GM18870 (cell line): ENCODE measurements around the gene ARL6IP6.

Experiments
- ATAC-seq: cut with Tn5 transposase; IDR thresholded peaks from one replicate; pipeline ENCODE4 v1.9.1; 2021; ENCODE audit warnings: moderate library complexity; ENCODE audit not compliant: unreplicated experiment

Gene ARL6IP6

DNA sequence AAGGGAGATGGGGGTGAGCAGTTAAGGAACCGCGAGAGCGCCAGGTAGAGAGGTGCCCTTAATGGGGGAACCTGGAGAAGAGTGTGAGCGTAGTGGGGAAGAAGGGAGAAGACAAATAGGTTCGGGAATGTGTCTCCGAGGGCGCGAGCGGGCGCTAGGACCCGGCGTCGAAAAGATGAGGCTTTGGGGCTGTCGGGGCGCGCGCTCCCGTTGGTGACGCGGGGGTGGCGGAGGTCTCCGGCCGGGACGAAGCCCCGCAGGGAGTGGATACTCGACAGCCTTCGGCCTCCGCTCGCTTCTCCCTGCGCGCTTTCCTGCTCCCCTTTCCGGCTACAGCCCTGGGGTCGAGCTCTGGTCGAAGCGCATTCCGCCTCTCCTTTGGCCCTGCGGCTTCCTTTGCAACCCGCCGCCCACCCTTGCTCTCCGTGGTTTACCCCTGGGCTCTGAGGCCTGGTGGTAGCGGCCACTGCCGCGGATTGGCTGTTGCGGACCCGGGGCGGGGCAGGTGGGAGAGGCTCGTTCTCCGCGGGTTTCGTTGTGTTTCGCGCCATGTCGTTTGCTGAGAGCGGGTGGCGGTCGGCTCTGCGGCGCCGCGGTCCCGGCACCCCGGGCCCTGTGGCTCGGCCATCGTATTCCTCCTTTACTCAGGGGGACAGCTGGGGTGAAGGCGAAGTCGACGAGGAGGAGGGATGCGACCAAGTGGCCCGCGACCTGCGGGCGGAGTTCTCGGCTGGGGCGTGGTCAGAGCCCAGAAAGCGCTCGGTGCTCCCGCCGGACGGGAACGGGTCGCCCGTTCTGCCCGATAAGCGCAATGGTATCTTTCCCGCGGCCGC, at the start of gene ARL6IP6:
ARL6IP6 (plus strand) TSS at position 545 of the 833 bp plus-strand sequence; CDS start at position 550, 5 bp downstream.
- ATAC-seq, result peak; percentile 64

DNA sequence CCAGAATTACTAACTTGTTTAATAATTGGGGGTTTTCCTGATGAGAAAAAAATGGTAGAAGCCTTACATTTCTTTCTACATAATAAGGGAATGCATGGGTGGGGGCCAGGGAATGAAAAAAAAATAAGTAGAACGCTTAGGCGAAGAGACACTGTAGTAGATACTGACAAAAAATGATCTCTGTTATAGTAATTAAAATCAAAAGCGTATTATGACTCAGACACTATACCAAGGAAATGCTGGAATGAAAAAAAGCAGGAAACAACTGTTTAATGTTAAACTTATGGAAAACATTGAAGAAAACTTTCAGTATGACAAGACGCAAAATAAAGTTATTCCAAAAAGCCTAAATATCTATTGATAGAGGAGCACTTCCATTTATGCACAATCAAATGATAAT, 44.1 kb upstream of the ARL6IP6 start:
- ATAC-seq, result no peak

DNA sequence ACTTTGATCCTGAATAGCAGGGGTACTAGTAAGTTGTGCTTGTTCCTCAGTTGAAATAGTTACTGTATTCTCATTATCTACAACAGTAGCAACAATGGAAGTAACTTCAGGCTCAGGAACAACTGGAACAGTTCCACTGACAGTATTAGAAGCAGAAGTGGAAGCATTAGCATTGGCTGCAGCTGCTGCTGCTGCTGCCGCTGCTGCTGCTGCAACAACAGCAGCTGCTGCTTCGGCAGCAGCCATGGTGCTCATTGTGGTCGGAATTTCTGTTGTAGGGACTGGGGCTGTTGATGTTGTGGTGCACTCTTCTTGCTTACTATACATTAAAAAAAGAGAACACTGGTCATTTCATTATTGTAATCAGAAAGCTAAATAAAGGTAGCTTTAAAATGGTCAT, 42.0 kb upstream of the ARL6IP6 start:
- ATAC-seq, result no peak

DNA sequence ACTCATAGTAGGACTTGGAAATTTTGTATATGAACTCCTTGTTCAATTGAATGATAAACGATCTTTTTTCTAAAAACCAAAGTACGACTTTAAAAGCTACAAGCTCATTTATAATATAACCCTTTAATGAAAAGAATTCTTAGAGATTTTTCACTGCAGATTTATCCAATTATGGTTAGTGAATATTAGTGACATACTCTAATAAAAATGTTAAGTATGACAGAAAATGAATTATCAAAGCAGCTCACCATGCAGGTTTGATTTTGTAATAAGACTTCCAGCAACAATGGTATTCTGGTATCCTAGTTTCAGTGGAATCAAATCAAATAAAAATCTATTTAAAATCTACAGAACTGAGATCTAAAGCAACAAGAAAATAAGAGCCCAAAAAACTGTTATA, 39.6 kb upstream of the ARL6IP6 start:
- ATAC-seq, result no peak

DNA sequence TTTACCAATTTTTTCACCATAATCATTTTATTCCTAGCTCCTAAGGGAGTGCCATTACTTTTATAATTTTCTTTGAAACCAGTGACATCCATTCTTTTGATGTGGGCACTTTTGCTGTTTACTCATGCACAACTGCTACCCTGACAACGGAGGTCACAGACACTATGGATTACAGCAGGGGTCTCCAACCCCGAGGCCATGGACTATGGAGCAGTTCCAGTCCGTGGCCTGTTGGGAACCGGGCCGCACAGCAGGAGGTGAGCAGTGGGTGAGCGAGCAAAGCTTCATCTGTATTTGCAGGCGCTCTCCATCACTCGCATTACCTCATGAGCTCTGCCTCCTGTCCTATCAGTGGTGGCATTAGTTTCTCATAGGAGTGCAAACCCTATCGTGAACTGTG, 35.8 kb upstream of the ARL6IP6 start:
- ATAC-seq, result no peak

DNA sequence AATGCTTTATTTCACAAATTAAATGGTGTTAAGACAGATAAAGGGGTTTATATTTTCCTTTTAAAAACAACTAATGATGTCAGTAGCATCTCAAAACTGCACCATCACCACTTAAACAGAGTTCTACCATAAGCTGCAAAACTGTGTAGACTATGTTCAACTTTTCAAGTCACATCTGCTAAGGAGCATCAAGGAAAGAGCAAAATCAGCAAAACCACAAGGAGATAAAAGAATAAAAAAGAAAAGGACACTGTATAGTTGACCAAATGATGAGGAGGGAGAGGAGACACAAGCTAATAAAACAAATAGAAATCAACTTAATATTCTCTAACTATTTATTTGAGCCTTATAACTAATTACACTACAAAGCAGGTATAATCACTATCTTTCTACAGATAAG, 35.0 kb upstream of the ARL6IP6 start:
- no peak for ATAC-seq

DNA sequence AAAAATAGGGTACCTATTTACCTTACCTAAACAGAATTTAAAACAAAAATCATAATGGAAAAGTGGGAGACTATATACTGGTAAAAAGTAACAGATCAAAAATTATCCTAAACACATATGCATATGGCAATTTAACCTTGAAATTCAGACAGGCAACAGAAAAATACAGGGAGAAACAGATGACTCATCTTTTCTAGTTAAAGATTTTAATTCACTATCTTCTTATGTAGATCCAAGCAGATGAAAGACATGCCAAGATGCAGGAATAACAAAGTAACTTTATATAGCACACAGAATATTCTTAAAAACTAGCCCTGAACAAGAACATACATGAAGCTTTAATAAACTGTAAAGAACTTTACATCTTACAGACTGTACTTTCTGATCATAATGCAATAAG, 32.1 kb upstream of the ARL6IP6 start:
- ATAC-seq, result no peak

DNA sequence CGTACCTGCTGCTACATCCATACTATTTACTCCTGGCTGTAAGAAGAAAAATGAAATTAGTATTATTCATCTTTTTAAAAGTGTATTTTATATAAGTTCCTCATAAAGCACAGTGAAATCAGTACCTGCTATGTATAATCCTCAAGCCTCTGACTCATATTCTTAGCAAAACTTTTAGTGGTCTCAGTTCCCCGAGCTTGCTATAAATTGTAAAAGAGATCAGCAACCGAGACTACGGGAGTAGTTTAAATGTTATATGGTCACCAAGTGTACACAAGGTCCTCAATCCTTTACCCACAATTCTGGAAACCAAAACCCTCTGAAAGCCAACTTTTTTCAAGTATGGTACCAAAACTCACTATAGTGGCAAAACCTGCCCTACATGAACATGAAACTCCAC, 25.4 kb upstream of the ARL6IP6 start:
- peak; percentile 89 for ATAC-seq

DNA sequence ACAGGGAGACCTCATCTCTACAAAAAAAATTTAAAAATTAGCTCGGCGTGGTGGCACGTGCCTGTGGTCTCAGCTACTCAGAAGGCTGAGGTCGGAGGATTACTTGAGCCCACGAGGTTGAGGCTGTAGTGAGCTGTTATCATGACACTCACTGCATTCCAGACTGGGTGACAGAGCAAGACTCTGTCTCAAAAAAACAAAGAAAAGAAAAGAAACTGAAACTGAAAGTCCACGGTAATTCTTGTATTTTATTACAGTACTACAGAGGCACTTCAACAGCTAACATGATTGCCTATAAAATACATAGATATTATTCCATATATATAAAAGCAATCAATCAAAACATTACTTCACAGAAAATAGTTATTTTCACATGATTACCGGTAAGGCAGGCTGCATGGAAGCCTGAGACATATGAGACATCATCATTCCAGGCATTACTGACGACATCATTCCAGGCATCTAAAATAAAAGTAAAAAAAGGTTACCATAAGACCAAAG, 24.2 kb upstream of the ARL6IP6 start:
- ATAC-seq, result peak; percentile 62

DNA sequence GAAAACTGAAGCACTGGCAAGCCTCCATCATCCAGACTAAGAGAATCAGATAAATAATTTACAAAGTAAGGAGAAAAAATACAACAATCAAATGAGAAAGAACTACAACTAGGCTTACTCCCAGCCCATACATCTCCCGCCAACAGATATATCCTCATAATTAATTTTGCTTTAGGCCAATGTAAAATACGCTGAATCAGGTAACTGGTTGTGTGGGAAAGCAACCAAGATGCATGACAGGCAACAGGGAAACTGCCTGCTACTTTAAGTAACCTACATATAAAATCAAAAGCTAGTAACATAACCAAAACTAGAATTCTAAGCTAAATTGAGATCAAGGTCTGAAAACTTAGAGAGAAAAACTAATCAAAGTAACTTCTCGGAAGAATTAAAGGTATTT, 22.7 kb upstream of the ARL6IP6 start:
- ATAC-seq, result no peak

DNA sequence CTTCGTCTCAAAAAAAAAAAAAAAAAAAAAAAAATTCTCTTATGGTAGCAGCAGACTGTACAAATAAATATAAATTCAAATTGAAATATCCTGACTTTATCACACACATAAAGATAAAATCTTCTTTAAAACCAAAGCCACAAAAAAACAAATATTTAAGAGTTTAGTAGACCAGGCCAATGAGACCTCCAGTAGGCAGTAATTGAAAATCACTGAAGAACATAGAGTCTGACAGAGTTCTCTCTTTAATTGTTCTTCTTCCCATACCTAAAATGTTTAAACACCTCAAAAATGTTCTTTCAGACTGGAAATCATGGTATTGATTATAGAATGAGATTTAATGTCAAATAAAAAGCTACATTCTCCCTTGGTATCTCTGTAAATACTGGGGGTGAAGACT, 21.9 kb upstream of the ARL6IP6 start:
- no peak for ATAC-seq

DNA sequence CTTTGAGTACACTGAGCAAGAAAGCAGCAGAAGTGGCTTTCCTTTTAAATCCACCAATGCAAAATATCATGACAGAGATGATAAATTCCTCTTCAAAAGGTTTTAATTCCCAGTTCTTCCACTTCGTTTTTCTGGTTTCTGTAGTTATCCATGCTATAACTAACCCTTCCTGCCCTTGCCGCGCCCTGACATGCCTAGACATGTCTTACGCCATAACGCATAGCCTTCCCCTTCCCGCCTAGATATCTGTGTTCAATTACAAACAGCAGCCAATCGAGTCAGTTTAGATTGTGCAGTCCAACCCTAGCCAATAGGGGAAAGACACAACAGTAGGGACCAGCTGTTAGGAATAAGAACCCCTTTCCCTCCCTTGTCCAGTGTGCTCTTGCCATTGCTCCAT, 17.2 kb upstream of the ARL6IP6 start:
- no peak for ATAC-seq

DNA sequence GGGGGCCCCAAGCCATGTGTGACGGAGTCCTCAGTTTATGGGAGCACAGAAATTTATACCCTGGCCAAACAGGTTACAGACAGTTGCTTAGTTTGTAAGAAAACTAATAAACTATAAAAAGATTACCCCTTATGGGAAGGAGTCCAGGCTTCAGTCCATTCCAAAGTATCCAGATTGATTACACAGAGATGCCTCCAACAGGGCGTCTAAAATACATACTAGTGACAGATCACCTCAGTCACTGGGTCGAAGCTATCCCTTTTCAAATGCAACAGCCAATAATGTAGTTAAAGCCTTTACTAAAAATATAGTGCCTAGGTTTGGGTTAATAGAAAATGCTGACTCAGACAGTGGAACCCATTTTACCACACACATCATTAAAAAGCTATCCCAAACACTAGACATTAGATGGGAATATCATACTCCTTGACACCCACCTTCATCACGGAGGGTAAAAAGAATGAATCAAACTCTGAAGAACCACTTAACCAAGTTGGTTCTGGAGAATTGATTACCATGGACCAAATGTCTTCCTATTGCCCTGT, 11.9 kb upstream of the ARL6IP6 start:
- ATAC-seq, result no peak

DNA sequence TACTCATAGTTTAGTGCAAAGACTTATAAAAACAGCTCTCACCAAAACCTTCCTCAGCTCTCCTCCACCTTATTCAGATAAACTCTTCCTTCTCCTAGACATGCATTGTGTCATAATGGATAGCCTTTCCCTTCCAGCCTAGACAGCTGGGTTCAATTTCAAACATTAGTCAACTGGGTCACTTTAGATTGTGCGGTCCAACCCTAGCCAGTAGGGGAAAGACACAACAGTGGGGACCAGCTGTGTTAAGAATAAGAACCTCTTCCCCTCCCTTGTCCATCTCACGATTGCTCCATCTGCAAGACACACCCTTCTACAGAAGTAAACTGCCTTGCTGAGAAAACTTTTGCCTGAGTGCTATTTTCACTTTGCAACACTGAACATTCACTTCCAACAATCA, 9.7 kb upstream of the ARL6IP6 start:
- ATAC-seq, result no peak

DNA sequence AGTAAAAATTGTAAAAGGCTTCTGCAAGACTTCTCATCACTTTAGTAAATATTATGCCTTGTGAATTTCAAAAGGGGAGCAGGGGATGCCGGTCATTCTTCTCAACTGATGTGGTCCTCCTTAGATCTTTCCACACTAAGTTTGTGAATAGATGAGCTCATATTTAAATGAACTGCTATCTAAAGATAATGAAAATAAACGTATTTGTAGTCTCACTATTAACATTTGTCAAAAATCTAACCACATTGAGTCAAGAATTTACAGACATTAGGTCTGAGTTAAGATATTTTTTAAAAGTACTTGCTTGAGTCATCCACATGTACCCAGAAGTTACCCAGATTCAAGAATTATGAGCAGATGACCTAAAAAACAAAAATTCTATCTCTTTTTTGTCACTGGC, 7.7 kb upstream of the ARL6IP6 start:
- ATAC-seq, result no peak

DNA sequence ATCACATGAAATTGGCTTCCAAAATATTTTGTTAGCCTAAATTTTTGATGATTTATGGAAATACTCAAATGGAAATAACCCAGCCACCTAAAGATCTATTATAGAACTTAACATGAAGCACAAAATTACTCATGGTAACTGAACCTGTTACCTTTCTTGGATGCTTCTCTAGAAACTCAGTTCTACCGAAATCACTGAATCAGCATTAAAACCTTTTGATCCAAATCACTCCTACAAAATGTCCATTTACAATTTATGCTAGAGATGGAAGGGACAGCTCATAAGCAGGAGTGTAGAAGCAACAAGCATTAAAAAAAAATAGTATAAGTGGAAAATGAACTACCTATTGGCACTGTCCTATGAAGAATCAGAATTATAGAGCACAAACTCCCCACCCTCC, 3.3 kb upstream of the ARL6IP6 start:
- ATAC-seq, result no peak

DNA sequence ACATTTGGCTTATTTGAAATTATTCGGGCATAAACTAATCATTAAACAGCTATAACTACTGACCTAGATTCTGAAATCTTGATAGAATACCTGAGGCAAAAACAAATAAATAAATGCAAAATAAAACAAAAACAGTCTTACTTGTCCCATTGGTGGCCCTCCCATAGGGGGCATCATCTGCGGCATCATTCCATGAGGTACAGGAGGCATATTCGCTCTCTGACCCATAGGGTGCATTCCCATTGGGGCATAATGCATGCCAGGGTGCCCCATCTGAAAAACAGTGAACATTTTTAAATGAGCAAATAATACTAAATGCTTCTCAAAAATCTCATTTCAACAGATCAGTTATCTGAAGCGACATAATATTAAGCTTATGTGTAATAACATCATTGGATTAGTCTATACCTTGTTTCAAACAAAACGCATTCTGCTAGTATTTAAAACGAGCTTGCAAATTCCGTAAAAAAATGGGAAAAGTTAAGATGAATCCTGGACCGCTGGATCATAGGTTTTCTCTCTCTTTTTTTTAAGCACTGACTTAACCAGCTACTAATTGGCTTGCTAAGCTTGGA, 2.5 kb upstream of the ARL6IP6 start:
- no peak for ATAC-seq

DNA sequence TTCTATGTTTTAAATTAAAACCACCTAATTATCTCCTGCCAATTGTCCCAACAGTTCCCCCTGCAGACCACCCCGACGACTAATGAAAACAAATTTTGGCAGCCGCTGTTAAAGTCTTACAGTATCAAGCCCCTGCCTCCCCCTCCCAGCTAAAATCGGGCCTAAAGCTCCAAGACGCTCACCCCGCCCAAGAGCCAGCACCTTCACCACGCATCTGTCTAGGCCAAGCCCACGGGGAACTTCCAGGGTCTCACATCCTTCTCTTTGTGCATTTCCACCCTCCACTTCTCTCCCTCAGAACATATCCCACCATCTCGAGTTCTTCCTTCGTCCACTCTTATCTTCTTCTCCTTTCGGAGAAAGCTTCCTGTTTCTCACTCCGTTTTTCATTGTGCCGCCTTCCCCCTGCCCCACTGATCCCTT, 1.6 kb upstream of the ARL6IP6 start:
- ATAC-seq, result no peak

DNA sequence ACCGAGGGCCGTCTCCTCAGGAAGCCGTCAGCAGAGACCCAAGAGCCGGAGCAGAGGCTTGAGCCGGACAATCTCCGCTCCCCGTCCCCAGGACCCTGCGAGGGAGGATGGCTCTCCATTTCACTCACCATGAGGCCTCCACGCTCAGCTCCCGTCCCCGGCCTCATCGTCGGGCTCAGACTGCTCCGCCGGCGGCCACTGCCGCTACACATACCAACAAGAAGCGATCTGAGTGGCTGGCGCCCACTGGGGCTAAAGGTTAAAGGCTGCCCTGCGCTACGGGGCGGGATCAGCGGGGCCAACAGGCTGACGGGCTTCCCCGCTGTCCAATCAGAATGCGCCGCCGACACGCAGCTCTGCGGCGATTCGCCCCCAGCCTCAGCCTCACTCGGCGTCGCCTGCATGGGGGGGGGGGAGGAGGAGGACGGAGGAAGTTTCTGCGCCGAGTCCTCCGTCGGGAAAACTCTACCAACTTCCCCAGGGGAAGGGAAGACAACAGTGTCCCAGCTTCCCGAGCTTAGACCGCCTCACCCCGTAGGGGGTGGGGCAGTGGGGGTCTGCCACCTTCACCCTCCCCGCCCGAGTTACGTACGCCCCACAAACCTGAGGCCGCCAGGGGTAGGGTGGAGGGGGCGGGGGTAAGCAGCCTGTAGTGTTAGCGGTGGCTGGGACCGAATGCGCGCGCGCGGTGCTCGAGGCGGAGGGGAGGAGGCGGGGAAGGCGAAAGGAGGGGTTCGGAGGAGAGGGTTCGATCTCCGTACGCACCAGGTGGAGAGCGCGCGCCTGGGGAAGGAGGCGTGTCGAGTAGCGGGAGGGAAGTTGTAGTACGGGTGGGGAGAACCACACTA, 968 bp upstream of the ARL6IP6 start, which contains the start of gene PRPF40A:
PRPF40A (minus strand) TSS at position 234 of the 848 bp plus-strand sequence; CDS start at position 212, 22 bp downstream.
- peak; percentile 73 for ATAC-seq

DNA sequence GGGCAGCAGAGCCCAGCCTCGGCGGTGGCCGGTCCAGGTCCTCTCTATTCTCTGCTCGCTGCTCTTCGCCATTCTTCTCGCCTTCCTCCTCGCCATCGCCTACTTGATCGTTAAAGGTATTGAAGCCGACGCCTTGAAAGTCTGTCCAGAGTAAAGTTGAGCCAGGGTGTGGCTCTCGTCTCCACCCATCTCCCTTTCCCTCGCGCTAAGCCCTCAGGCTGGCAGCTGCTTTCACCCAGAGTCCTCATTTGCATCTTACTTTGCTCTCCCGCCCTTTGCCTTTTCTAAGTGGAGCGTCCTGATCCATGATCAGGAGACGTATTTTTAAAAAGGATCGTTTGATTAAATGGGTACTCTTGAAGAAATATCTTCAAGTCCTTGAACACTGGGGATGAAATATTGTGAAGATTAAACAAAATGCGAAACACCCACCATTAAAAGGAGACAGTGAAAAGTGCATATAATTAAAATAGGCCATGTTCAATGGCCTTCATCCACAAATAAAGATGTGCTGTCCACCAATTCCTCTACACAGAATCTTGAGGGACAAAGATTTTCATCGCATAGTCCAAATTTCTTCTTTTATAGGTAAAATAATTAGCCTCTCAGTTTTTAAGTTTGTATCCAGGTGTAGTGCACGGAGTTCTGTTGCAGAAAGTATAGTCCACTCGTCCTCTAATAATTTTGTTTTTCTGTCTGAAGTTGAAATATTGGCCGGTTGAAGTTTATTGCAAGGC, 657 bp downstream of the ARL6IP6 start:
- peak; percentile 37 for ATAC-seq
